HG03064 (cell line): ENCODE measurements around the gene NEDD4L.

Experiments
- ATAC-seq: cut with Tn5 transposase; IDR thresholded peaks from one replicate; pipeline ENCODE4 v1.9.1; 2021; ENCODE audit warnings: low read depth; ENCODE audit not compliant: unreplicated experiment

NEDD4L gene

GRCh38 chr18:58175786-58176176, 131.8 kb downstream of the NEDD4L start:
- ATAC-seq, result no peak

DNA sequence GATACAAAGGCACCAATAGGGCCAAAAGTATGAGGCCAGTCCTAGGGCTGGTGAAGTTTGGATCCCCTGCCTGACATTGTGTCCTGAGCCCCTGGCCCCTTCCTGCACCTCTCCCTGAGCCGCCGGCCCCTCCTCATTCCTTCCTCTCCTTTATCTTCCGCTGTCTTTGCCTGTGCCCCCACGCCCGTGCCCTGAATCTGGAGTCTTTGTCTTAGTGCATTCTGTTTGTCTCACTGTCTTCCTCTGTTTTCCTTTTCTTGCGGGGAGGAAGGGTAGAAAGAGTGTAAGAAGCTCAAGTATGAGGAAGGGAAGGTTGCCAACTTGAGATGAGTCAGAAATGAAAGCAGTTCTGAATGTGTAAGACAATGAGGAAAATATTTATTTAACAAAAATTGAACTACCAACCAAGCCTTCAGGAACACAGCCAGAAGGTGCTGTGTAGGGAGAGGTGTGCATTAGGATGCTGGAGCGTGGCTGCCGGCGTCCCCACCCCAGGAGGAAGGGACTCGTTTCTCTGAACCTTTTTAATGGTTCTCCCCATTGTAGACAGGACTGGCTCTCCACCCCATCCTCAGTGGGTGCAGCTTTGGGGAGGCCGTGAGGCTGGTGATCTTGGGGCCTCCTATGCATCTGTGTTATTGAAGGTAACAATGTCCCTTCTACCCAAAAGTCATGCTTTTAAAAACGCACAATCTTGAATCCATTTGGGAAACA, 133.1 kb downstream of the NEDD4L start:
- ATAC-seq, result no peak

DNA sequence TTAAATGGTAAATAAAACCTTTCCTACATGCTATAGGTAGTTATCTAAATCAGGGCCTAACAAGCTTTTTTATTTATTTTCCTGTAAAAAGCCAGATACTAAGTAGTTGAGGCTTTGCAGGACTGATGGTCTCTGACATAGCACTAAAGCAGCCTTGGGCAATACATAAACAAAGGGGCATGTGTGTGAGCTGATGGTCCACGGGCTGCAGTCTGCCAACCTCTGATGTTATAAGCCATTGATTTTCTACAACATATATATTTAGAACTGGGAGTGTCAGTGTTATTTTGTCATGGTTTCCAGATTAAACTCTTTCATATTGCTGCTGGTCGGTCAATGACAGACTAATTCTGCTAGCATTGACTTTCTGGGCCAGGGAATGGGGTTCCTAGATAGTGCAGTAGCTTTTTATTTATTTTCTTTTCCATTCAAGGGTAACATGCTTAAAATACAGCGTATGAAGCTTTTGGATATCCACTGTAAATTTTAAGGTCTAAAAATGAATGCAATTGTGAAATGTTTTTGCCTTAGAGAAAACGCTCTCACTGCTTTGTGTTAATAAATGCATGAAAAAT, 134.0 kb downstream of the NEDD4L start:
- no peak for ATAC-seq

DNA sequence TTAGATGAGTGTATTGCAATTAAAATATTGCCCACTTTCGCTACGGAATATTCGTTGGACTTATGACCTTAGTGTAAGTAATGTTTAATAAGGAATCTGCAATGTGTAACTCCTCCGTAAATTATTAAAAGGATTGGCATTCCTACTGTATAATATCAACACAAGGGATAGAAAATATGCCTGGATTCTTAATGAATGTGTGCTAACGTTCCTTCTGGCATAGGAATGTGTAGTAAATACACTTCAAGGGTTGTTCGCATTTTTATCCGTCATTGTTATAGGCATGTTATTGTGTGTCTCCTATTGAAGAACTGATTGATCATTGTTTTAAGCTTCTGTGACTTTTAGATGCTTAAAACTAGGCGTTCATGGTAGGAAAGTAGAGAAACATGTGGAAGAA, 134.5 kb downstream of the NEDD4L start:
- ATAC-seq, result no peak

DNA sequence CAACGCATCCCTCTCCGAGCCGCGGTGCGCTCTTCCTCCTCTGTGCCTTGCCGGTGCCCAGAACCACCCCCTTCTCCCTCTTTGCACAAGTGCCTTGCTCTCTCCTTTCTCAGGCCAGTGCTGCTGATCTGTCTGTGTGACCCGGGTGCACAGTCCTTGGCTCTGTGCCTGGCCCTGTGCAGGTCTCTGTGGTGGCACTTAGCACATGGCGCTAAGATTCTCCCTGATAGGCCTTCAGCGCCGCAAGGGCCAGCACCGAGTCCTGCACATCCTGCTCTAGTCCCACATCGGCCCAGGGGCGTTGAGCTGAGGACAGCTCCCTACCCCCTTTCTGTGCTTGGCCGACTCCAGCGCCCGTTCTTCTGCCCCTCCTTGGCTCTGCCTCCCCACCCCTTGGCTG, 136.1 kb downstream of the NEDD4L start:
- no peak for ATAC-seq

DNA sequence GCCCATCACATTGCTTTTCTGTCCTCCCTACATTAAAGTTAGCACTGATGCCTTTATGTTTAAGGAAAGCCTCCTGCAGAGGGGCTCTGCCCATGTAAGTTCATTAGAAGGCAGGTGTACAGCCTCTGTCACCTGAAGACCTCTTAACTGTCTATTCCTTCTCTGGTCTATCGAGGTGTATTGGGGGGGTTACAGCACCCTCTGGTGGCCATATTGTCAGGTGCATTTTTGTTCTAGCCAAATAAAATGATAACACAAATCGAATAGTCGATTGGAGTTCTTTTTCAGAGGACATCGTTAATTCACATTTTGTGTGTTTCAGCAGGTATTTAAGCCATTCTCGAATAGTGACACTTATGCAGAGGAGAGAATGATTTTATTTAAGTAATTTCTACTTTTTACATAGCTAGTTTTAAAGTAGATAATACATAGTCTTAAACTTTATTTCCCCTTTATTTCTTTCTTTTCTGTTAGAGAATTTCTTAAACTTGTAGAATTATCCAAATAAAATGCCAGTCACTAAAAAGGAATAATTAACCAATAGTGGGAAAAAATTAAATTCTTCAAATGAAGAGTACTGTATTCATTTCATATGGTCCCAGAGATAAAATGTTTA, 136.8 kb downstream of the NEDD4L start:
- ATAC-seq, result no peak

DNA sequence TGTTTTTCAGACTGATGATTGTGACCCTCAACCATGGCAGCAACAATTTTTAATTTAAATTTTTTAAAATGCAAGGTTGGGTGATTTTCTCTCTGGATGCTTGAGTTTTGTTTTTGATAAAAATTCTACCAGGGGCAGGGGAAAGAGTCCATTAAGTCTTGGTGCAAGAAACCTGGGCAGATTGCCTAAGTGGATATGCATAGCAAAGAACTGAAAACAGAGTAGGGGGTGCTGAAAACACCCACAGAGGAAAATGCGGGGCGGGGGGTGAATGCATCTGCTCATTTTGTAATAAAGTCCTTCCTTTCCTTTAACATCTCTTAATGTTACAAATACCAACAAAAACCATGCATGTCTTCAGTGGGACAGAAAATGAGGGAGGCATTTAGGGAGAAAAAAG, 138.0 kb downstream of the NEDD4L start:
- ATAC-seq, result no peak

GRCh38 chr18:58183226-58183625, 139.2 kb downstream of the NEDD4L start:
- ATAC-seq, result no peak

DNA sequence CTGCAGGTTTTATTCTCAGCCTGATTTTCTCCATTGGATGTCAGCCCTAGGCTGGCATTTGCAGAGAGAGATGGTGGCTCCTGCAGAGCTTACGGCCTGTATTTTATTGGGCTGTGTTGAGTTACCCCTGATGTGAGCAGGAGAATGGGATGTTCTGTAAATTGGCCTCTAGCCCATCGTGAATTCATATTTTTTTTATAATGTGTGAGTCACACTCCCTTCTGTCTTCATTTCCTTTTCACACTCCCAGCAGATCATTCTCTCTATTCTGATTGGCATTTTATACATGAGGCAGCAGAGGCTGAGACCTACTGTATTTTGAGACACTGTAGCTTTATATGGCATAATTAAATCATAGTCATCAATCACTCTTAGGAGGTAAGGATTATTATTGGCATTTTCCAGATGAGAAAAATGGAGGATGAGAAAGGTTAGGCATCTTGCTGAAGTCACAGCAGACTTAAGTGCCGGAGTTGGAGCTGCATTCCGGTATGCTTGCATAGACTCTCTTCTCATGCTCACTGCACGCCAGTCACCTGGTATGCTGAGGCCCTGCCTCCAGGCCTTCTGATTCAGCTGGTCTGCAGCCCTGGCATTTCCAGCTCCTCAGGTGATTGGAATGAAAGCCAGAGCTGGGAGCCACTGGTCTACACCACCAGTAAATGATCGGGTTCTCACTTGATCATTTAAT, 142.4 kb downstream of the NEDD4L start:
- ATAC-seq, result no peak

- ATAC-seq, result no peak
Observed at GRCh38 chr18:58187674-58188073, 143.6 kb downstream of the NEDD4L start.

DNA sequence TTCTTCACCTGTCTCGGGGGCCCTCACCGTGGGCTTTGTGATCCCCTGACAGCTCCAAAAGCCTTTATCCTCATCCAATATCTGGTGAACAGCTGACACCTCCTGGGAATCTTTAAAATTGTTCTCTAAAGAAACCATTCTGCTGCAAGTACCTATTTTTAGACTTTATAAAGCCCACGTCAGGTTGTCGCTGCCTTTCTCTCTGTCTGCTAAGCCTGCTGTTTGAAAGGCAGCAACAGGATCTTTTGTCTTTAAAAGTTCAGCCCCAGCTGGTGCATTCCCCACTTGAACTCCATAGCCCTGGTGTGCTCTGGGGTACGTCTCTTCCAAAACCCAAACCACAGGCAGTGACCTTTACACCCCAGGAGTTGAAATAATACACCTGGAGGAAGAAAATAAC, 145.0 kb downstream of the NEDD4L start:
- no peak for ATAC-seq

DNA sequence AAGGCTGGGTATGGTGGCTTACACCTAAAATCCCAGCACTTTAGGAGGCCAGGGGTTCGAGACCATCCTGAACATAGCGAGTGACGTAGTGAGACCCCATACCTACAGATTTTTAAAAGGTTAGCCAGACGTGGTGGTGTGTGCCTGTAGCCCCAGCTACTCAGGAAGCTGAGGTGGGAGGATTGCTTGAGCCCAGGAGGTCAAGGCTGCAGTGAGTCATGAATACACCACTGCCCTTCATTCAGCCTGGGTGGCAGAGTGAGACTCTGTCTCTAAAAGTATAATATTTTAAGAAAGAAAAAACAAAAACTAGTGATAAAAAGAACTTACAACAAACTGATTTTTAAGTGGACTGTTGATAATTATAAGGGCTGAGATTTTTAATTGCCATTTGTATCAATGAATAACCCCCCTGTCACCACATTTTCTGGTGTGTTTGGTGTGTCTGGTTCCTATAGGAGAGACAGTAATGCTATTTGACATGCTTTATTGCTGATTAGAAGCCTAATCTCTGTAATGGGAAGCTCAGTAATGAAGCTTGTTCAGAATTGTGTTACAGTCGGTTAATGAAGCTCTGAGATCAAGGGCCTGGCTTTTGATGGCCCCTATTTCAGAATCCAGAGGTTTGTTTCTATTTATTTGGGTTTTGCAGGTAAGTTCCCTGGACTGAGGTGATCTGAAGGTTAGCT, 147.0 kb downstream of the NEDD4L start:
- no peak for ATAC-seq

DNA sequence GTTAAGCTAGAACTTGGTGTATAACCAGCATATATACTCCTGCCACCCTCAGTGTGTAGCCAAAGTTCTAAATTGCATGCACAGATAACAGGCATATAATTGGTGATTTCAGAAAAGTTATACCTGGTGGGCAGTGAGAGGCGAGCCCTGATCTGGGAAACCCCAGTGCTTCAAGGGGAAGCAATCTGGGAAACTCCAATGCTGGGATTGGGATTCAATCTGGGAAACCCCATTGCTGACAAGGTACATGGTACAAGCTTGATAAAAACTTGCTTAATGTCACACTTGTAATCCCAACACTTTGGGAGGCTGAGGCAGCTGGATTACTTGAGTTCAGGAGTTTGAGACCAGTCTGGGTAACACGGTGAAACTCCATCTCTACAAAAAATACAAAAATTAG, 147.6 kb downstream of the NEDD4L start:
- ATAC-seq, result no peak

GRCh38 chr18:58192519-58192918, 148.5 kb downstream of the NEDD4L start:
- ATAC-seq, result no peak

DNA sequence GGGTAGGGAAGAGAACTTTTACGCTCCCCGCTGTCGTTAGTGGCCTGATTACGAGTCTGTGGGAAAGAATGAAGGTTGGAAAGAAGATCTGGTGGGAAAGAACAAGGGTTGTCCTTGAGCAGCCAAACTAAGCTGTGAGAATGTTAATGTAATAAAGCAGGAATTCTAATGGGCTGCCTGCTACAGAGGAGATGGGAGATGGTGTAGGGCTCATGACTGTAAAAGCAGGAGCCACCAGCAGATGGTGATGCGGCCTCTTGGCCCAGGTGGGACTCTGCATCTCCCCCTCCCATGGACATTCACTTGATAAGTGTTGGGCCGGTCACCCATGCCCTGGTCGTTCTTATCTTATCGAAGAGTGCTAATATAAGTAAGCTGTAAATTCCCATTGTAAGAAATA, 150.0 kb downstream of the NEDD4L start:
- no peak for ATAC-seq

DNA sequence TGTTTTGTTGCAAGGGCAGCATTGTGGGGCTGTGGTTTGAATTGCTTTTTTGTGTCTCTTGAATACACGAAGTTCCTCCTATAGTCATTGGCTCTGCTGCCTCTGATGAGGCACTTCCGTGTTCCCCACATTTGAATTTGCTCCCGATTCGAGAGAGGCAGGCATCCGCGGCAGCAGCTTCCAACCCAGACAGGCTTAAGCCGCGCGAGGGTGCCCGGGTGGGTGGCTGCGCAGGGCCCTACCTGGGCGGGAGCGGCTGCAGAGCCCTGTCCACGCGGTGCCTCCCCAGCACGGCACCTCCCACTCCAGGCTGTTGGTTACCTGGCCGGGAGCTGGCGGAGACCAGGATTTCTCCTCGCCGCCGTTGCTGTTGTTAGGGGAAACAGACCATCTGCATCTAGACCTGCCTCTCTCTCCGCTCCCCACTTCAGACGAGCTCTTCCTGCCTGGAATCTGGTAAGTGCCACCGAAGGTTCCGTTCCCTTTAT, 151.3 kb downstream of the NEDD4L start:
- no peak for ATAC-seq

DNA sequence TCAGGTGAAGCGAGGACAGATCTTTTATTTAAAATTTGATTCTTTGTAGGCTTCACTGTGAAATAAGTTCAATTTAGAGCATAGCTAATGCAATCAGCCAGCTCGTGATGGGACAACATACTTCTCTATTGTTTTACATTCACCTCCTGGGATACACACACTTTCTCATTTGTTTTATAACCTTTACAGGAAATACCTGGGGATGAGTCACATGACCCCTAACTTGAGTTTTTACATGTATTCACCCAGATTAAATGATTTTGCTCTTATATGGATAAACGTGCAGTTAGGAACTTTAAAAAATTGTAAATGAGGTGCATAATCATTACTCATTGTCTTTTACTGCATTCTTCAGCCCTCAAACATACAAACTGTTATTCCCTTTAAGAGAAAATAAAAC, 152.1 kb downstream of the NEDD4L start:
- no peak for ATAC-seq

DNA sequence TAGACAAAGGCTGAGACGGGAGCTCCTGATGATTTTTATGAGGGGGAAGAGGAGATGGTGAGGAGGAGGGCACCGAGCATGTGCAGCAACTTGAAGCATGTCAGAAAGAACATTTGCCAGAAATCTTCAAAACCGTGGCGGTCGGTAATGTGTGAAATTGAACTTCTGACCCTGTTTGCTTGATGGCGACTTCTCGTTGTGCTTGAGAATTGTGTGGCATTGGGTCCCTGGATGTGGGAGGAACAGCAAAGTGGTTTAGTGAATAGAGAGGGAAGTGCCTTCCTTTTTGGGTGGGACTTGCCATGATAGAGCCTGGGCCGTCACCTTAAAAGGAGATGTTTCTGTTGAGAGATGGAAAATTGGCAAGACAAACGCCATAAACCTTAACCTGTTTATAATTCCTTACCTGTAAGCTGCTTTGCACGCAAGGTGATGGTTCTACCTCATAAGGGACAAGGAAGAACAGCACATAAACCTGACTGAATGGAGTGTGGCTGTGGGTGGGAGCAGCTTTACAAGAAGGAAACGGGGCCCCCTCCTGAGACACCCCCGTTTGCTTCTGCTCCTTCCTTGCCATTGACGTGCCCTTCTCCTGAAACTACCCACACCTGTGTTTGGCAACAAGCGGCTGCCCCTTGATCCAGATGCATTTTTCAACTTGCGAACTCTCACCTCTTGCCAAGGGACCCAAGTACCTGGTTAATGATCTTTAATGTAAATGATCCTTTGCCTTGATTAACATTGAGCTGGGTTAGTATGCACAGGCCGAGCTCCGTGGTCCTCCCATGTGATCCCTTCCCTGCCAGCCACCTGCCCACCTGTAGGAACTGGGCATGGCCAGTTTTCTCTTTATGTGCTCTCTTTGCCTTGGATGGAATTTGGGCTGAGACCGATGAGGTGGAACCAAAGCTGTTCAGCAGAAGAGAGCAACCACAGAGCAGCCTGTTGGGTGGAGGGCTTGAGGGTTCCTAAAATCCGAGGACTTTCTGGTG, 153.2 kb downstream of the NEDD4L start:
- no peak for ATAC-seq

DNA sequence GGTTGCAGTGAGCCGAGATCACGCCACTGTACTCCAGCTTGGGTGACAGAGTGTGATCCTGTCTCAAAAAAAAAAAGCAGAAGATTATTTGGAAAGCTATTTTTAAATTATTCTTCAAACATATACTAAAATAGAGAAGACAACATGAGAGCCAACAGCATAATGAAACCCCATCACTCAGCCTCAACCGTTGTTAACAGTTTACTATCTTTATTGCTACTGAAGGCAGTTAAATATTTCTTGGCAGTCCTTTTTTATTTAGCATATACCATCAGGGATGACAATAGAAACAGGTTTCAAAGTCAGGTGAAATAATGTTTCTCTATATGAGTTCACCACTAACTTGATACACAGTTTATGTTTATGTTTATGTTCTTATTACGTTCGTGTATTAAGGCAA, 157.2 kb downstream of the NEDD4L start:
- no peak for ATAC-seq
